ENCODE data around the gene MRPL43.
"Not testable (repeated sequence)": the region's sequence is repeated elsewhere in the genome, so short reads cannot be mapped to it uniquely, and the experiment has no call there.

The MRPL43 gene

DNA sequence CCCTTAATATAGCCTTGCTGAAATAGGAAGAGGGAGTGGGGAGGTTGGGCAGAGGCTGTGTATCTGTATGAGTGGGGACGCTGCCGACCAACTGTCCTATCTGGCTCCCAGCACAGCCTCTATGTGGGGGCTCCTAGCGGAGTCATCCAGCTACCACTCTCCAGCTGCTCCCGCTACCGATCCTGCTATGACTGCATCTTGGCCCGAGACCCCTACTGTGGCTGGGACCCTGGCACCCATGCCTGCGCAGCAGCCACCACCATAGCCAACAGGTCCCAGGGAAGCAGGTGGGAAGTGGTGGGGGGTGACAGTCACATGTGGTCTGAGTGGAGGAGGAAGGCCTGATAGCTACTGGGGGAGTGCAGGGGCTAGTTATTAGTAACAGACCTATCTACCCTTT lies 6.6 kb downstream of the MRPL43 start:
- DNase-seq, result no peak

DNA sequence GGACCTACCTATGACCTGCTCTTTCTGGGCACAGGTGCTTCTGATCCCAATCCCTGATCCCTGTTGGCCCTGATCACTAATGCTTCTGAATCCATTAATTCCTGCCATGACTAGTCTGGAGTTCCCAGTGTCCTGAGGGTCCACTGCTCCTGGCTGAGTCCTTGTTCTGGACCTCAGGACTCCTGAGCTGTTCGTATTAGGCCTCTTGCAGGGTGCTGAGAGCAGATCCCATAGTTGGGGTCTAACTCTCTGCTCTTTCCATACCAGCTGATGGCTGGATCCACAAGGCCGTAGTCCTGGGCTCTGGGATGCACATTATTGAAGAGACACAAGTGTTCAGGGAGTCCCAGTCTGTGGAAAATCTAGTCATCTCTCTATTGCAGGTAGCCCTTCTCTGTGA lies 7.0 kb downstream of the MRPL43 start:
- DNase-seq, result no peak

DNA sequence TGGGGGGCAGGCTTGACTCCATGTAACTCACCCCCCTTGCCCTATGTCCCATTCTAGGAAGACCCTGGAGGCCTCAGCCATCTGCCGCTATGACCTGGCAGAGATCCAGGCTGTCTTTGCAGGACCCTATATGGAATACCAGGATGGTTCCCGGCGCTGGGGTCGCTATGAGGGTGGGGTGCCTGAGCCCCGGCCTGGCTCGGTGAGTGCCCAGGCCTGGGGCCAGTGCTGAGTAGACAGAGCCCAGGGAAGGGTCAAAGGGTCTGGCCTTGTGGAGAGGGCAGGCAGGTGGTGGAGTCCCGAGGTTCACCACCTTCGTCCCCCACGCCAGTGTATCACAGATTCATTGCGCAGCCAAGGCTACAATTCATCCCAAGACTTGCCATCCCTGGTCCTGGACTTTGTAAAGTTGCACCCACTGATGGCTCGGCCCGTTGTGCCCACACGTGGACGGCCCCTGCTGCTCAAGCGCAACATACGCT lies 7.5 kb downstream of the MRPL43 start:
- DNase-seq, result no peak

DNA sequence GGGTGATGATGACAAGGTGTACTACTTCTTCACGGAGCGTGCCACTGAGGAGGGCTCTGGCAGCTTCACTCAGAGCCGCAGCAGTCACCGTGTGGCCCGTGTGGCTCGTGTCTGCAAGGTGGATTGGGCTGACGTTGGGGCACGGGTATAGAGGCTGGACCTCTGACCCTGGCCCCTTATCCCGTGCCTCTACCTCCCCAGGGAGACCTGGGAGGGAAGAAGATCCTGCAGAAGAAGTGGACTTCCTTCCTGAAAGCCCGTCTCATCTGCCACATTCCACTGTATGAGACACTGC lies 8.4 kb downstream of the MRPL43 start:
- DNase-seq, result no peak

DNA sequence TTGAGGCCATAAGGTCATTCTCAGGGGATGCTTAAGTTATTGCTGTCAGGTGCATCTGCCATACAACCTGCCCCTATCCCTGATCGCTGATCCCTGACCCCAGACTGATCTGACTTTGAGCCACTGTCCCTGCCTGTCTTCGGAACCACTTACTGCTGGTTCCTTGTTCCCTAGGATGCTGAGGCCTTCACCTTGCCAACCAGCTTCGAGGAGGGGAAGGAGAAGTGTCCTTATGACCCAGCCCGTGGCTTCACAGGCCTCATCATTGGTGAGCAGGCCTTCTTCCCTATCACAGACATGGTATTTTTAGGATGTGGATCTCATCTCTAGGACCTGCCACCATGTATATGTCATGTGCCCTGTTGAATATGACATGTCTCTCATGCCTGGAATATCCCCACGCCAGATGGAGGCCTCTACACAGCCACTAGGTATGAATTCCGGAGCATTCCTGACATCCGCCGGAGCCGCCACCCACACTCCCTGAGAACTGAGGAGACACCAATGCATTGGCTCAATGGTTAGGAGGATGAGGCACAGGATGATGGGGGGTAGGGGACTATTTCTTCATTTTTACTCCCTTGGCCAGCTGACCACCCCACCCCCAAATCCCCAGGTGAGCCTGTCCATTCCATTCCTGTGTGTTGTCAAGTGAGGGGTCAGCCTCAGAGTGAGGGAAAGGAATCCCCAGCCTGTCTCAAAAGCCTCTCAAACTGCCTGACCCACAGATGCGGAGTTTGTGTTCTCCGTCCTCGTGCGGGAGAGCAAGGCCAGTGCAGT lies 9.0 kb downstream of the MRPL43 start:
- no peak for DNase-seq

DNA sequence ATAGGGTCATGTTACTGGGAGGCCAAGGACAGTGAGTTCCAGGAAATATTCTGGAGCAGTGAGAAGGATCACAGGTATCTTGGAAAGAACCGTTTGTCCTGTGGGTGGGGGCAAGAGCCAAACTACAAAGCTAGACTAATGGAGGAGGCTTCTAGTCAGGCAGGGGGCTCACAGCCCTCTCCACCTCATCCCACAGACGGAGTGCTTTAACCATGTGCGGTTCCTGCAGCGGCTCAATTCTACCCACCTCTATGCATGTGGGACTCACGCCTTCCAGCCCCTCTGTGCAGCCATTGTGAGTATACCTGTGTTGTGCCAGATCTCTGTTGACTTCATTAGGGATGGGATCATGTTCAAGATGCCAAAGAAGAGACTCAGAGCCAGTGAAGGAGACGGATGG lies 9.9 kb downstream of the MRPL43 start:
- no peak for DNase-seq

DNA sequence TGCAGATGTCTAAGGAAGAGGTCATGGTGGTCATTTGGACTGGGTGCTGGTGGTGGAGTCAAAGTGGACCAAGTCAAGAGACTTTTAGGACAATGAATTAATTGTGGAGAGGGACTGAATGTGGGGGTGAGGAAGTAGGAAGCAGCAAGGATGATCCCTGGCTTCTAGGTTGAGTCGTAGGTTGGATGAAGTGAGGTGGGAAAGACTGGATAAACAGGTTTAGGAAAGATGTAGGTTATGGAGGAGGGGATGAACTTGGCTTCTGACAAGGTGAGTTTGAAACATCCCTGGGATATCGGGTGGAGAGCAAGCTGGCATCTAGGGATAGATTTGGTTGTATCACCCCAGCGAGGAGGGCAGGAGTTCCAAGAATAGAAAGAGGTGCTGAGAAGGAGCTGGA lies 10.4 kb downstream of the MRPL43 start:
- DNase-seq, result no peak

DNA sequence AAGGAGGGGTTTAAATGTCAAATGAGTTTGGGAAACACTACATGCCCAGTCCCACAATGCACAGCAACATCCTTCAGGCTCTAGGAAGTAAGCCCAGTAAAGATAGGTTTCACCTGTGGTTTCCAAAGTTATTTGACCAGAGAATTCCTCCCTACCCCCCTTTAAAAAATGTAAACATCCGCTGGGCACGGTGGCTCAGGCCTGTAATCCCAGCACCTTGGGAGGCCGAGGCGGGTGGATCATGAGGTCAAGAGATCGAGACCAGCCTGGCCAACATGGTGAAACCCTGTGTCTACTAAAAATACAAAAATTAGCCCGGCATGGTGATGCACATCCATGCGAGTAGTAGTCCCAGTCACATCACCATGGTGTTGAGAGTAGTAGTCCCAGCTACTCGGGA lies 11.9 kb downstream of the MRPL43 start:
- DNase-seq, result not testable (repeated sequence)

DNA sequence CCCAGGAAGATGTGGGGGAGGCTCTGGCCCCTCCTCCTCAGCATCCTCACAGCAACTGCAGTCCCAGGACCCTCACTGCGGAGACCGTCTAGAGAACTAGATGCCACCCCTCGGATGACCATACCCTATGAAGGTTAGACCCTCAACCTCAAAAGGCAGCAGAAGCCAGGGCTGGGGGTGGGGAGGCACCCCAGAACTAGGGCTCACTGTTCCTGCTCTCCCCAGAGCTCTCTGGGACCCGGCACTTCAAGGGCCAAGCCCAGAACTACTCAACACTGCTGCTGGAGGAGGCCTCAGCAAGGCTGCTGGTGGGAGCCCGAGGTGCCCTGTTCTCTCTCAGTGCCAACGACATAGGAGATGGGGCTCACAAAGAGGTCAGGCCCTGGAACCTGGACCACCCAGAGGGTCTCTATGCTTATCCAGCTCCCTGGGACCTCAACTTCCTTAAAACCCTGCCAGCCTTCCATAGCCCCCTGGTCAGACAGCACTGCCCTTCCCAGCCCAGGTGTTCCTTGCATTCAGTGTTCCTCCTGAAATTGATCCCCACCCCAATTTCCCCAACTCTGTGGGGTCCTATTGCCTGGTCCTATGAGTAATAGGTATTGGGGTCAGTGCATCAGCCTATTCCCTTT lies 14.3 kb downstream of the MRPL43 start:
- DNase-seq, result no peak

DNA sequence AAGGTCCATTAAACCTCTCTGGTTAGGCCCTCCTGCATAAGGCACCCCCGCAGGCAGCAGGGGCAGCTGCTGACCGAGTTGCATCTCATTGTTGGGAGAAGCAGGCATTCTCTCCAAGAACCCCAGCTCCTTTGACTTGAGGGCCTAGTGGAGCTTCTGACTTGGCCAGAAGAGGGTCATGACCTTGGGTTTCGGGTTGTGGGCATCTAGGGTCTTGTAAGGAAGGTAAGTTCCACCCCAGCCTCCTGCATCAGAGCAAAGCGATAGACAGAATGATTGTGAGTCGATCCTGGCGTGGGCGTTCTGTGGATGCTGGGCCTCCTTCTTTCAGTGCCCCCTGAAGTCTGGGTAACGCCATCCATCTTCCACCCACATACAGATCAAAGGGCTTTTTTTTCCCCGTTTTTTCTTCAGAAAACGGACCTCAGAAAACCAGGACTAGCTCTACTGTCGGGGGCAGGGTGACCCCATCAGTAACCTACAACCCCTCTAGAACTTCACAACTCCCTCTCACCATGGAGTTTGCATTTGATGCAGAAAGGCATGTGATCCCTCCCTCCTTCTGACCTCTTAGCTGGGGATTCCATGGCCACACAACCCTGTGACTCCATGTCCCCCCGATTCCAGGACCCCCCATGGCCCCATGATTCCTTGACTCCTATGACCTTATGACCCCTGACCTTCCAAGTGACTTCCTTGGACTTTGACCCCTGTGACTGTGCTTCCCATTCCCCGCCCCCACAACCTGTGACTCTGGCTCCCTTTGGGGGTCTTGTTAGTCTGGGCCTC lies 15.0 kb downstream of the MRPL43 start:
- DNase-seq, result no peak

DNA sequence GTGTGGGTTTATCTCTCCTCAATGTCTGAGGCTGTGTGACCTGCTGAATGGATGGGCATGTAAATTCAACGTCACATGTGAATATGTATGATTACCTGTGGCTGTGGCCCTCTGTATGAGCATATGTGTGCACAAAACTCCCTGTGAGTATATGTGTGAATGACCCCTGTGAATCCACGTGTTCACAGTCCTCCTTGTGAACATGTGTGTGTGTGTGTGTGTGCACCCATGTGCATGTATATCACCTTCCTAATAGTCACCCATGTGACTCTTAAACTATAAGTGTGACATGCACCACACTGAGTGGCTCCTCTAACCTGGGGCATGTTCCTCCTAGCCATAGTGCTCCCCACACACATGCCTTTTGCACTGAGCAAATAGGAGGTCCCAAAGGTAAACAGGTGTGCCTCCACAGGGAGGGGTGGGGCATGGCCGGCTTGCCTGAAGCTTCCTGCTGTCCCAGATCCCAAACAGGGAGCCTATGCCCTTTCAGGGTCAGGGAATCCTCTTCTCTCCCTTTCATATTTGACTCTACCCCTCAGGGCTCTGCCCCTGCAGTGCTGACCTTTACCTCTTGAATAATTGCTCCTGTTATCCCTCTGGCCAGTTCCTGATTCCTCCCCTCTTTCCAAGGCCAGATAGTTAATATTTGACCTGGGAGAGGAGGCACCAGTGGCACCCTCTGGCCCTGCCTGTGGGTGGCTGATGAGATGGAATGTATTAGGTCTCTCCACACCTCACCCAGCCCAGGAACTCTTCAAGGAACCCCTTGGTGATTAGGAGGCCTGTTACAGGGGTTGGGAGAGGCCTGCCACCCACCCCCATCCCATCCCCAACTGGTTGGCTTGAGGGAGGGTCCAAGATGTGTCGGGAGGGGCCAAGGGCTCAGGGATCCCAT lies 16.1 kb downstream of the MRPL43 start:
- no peak for DNase-seq

DNA sequence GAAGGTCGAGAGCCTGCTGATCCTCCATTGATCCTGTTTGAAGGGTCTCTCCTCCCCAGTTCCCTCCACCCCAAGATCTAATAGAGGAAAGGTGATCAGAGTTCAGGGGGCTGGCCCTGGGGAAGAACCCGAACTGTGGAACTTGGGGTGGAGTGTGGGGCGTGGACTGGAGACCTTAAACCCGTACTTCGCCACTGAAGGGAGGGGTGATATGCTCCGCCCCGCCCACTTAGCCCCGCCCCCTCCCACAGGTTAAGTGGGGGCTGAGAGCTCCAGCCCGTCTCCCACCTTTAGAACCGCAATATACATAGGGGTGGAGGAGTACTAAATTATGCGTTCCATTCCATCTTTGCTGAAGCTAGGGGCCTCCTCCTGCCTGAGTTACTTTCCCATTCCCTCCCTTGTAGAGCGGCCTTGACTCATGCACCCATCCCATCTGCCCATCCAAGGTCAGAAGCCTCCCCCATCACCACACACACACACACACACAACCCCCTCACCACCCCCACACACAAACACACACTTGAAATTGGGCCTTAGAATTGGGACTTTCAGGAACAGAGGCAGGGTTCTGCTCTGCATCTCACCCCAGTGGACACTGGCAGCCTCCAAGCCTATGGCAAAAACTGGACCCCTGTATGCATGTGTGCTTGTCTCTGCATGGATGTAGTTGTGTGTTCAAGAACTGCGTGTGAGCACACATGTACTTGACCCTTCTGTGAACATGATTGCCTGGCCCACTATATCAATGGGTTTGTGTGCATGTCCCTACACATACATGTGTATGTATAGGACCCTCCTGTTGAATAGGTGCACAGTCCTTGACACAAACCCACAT lies 17.0 kb downstream of the MRPL43 start:
- DNase-seq, result no peak

DNA sequence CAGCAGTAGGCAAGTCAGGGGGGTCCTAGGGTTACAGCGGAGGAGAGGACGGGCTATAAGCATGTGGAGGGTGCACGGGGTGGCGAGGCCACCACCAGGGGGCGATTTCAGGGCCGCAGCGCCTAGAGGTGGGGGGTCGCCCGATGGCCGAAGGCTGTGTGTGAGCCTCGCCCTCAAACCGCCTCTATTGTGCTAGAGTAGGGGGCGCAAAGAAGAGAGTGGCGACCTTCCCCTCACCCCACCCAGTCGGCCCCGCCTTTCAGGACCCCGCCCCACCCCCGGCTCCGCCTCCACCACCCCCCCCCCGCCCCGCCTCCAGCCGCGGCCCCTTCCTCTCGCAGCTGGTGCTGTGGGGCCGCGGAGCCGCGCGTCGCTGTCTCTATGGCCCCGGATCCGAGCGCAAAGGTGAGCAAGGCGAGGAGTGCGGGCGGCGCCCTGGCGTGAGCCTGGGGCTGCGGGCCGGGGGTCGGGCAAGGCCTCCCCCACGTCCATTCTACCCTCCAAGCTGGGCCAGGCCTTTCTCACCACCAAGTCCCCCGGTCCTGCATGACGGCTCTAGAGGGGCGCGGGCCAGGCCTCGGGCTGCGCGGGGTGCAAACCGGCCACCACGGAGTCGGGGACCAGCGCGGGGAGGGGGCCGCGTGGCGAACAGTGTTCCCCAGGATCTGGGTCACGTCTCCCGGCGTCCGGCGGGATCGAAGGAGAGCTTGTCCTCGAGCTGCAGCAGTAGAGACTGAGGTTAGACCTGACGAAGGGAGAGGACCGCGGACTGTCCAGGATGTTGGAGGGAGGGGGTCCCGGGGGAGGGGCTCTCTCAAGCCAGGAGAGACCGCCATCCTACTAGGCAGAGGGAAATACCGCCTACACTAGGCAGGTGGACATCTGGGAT lies 17.9 kb downstream of the MRPL43 start, which contains the start of gene SEMA4G:
Gene SEMA4G, plus strand, starts transcription at position 318 of the 889 bp plus-strand sequence. CDS start 3,409 bp downstream, outside the sequence.
- no peak for DNase-seq

DNA sequence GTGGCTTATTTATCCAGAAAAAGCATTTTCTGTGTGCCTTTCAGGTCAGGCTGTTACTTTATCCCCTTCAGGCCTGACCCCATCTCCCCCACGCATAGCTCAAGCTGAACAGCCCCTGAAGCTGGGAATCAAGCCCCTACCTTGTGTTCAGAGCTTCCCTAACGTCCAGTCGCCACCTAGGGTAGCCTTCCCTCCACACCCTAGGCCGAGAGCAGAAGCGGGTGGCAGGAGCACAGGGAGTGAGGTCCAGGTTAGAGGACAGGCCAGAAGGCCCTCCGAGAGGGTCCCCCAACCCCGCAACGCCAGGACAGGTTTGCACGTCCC lies 18.5 kb downstream of the MRPL43 start:
- no peak for DNase-seq

DNA sequence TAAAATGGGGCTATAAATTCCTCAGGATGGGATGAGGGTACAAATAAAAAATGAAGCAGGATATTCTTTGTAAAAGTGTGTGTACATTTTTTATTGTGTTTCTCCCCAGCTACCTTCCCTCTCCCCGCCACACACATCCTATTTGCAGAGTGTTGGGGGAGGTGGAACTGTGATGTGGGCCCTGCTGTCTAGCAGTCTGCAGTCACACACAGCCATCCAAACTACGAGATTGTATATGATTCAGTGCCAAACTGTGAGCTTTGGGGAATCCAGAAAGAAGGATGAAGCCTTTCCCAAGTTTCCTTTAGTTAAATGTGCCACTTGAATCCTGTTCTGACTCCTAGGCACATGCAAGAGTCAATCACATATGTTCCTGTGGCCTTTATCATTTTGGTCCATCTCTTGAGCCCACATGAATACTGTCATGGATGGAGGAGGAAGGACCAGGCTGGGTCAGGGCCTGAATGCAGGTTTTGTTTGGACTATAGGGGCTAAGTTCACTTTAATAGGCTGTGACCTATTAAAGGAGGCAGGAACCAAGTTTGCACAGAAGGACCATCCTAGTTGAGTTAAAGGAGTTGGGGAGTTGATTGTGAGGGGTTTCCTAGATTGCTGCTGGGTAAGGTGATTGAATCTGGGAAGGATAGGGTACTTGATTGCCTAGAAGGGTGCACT lies 19.1 kb downstream of the MRPL43 start:
- DNase-seq, result no peak

DNA sequence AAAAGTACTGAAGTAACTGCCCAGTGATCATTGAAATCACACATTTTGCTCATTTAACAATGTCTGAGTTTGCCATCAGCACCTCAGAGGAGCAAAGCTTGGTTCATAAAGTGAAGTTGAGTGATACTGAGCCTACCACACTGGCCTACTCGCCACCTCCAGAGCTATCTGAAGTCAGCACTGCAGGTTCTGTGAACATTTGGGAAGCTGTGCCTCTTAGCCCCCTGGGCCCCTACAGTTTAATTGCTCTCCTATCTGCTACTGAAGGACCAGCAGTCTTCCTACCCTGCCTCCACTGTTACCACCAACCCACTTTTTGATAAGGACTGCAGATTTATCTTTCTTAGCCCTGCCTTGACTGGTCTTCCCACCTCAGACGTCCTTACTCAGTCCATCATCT lies 20.0 kb downstream of the MRPL43 start:
- DNase-seq, result no peak

DNA sequence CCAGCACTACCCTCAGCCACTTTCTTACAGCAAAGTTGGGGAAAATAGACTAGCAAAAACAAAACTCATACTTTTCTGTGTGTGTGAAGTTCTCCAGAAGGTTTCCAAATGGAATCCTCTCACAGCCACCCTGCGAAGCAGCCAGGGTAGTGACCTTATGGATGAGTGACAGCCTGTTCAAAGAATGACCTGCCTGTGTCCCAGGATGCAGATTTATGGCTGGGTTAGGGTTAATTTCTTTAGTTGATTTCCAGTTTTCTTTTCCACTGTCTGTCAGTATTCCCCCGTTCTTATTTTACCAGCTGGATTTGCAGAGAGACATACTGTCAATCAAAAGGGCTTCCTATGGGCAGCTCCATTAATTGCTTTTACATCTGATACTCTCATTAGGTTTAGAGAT lies 20.4 kb downstream of the MRPL43 start:
- no peak for DNase-seq

DNA sequence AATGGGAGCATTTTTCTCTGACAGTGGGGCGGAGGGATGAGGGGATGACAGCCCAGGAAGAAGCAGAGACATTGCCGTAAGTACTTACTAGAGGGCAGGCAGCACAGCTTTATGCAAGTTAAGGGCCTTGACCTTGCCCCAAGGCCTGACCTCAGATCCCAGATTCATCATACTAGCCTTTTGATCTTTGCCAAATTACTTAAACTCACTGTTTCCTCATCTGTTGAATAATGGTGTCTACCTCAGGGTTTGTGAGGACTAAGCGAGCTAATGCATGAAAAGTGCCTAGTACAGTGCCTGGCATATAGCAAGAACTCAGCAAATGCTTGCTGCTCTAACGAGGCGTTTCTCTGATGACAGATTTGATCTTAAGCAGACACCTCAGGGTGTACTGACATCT lies 21.5 kb downstream of the MRPL43 start:
- no peak for DNase-seq

DNA sequence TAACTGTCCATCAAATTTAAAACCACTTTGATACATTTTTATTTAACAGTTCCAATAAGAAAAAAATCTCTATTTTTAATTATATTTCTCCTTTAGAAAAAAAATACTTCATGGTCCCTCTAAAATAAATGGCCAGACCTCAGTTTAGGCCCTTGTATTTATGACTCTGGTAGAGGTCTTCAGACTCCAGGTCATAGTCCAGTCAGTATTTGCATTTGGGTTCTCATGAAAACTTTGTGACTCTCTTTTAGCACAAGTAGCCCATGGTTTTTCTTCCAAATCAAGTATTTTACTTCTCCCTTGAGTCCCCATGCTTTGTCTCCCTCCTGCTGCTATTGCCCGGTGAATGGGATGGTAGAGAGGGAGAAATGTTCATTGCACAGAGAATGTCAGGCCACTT lies 23.5 kb downstream of the MRPL43 start:
- no peak for DNase-seq

DNA sequence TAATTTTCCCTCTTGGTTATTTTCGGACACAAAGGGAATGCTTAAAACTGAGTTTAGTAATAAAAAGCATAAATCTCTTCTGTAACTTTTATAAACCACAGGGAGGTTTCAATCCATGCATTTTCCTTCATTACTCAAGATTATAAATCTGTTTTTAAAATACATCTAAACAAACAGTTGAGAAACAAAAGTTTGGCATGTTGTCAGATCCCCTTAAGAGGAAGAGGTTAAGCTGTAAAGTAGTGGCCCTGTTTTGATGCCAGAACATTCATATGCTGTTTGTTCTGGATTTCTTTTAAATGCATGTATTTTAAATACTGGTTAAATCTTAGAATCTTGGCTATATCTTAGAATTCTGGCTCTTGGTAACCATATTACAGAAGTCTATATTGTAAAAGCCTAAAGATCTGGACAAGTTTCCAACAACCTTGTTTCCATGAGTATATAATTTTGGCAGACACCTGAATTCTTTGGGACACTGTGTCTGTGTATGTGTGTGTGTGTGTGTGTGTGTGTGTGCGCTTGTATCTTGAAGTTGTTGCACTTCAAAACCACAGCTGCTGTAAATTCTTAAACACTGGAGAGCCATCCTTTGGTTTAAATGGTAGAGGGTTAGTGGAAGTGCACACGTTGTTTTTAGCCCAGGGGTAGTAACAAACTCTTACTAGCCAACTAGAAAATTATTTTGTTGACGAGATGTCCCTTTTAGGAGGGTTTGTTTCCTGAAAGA lies 24.8 kb downstream of the MRPL43 start:
- DNase-seq, result no peak

Data from NCI-H2081 treated with DMSO at 0.1 percent for 48 hours (cell line).